IPS DF 6.9 (cell line): Measurements from ENCODE around the gene OPN5.
"Not testable (repeated sequence)": the region's sequence is repeated elsewhere in the genome, so short reads cannot be mapped to it uniquely, and the experiment has no call there.

Experiments used
- DNase-seq: peaks from one replicate; pipeline ENCODE4 v3.0.0-alpha.2; 2013; ENCODE audit warnings: low read depth, low spot score
- H3K27ac ChIP-seq: one replicate; pipeline ENCODE4 v1.5.1; 2013; ENCODE audit warnings: low read length, control low read depth
- H3K27me3 ChIP-seq: 2 replicates; pipeline ENCODE4 v1.6.1; 2013; ENCODE audit warnings: mild to moderate bottlenecking, low read length; ENCODE audit not compliant: control insufficient read depth, insufficient read depth
- H3K36me3 ChIP-seq: 2 replicates; pipeline ENCODE4 v1.6.1; 2013; ENCODE audit warnings: low read length; ENCODE audit not compliant: control insufficient read depth, insufficient read depth
- H3K4me1 ChIP-seq: 2 replicates; pipeline ENCODE4 v1.6.1; 2013; ENCODE audit warnings: low read length; ENCODE audit not compliant: control insufficient read depth, insufficient read depth
- H3K4me3 ChIP-seq: 2 replicates; pipeline ENCODE4 v1.5.1; 2013; ENCODE audit warnings: mild to moderate bottlenecking, low read length
- H3K9me3 ChIP-seq: 2 replicates; pipeline ENCODE4 v1.6.1; 2013; ENCODE audit warnings: low read length, inconsistent platforms; ENCODE audit not compliant: control insufficient read depth, insufficient read depth
- WGBS: extraction: QIAGEN DNeasy Blood & Tissue Kit; methylation state at CpG from one replicate; pipeline ENCODE4 v1.1.7; 2013; ENCODE audit warnings: mixed read lengths, missing lambda C conversion rate; ENCODE audit not compliant: insufficient read length, insufficient coverage; 5-methylcytosine and 5-hydroxymethylcytosine counted together

The OPN5 gene

GRCh38 chr6:47781732-47782131 lies at the start of gene OPN5:
Gene OPN5, plus strand, starts transcription at chr6:47782032. Its CDS starts 35 bp downstream, at chr6:47782067.
- Histone ChIP-seq H3K36me3 (no peaks in the 10 kb centered on the region), H3K4me1 (no peaks in the 10 kb centered on the region; the same call in 1 of the 2 replicates), H3K9me3 (no peaks in the 10 kb centered on the region), H3K27ac (no peak within 1 kb of the TSS), H3K4me3 (no peak within 1 kb of the TSS), H3K27me3 (no peaks in the 10 kb centered on the region)
- no CpG with 5 or more reads among the region's 8 CpGs for WGBS
- DNase-seq = no peak

- no CpG with 5 or more reads among the region's 2 CpGs for WGBS
- H3K4me1 ChIP-seq = peaks cover 2% of the 10 kb centered on the region
- DNase-seq = no peak
- no peaks in the 10 kb centered on the region for H3K9me3 ChIP-seq
- H3K4me3 ChIP-seq = no peak overlapping the region
- no peaks in the 10 kb centered on the region for H3K36me3 ChIP-seq
- H3K27ac ChIP-seq = no peak overlapping the region
- H3K27me3 ChIP-seq = no peaks in the 10 kb centered on the region
Measured at GRCh38 chr6:47733879-47734558, 47.8 kb upstream of the OPN5 start.

- Histone ChIP-seq H3K9me3 (no peaks in the 10 kb centered on the region), H3K27me3 (no peaks in the 10 kb centered on the region), H3K27ac (no peak overlapping the region), H3K36me3 (no peaks in the 10 kb centered on the region), H3K4me3 (no peak overlapping the region), H3K4me1 (peaks cover 2% of the 10 kb centered on the region)
- DNase-seq = no peak
- no CpG with 5 or more reads among the region's 4 CpGs for WGBS
Measured at GRCh38 chr6:47734831-47735481, 46.9 kb upstream of the OPN5 start.

GRCh38 chr6:47736083-47736700 lies 45.6 kb upstream of the OPN5 start:
- DNase-seq = no peak
- H3K27ac ChIP-seq = no peak overlapping the region
- no CpG with 5 or more reads among the region's 7 CpGs for WGBS
- no peaks in the 10 kb centered on the region for H3K27me3 ChIP-seq
- H3K4me3 ChIP-seq = no peak overlapping the region
- H3K9me3 ChIP-seq = no peaks in the 10 kb centered on the region
- no peaks in the 10 kb centered on the region for H3K36me3 ChIP-seq
- peaks cover 2% of the 10 kb centered on the region for H3K4me1 ChIP-seq

- Histone ChIP-seq H3K4me3 (no peak overlapping the region), H3K27ac (no peak overlapping the region), H3K4me1 (peaks cover 2% of the 10 kb centered on the region), H3K9me3 (no peaks in the 10 kb centered on the region), H3K27me3 (no peaks in the 10 kb centered on the region), H3K36me3 (no peaks in the 10 kb centered on the region)
- WGBS = no CpG with 5 or more reads among the region's 2 CpGs
- no peak for DNase-seq
Measured at GRCh38 chr6:47737406-47737805, 44.4 kb upstream of the OPN5 start.

GRCh38 chr6:47740714-47741113 lies 41.1 kb upstream of the OPN5 start:
- Histone ChIP-seq H3K4me3 (no peak overlapping the region), H3K27ac (no peak overlapping the region), H3K36me3 (no peaks in the 10 kb centered on the region), H3K4me1 (no peaks in the 10 kb centered on the region), H3K27me3 (no peaks in the 10 kb centered on the region), H3K9me3 (no peaks in the 10 kb centered on the region)
- WGBS = no CpG with 5 or more reads among the region's 1 CpG
- no peak for DNase-seq

- DNase-seq = no peak
- no peak overlapping the region for H3K4me3 ChIP-seq
- no peaks in the 10 kb centered on the region for H3K36me3 ChIP-seq
- WGBS = no CpG with 5 or more reads among the region's 2 CpGs
- H3K9me3 ChIP-seq = no peaks in the 10 kb centered on the region
- no peaks in the 10 kb centered on the region for H3K27me3 ChIP-seq
- H3K27ac ChIP-seq = no peak overlapping the region
- no peaks in the 10 kb centered on the region for H3K4me1 ChIP-seq
Measured at GRCh38 chr6:47741807-47742206, 40.0 kb upstream of the OPN5 start.

- Histone ChIP-seq H3K4me3 (no peak overlapping the region), H3K9me3 (no peaks in the 10 kb centered on the region), H3K36me3 (no peaks in the 10 kb centered on the region), H3K4me1 (no peaks in the 10 kb centered on the region), H3K27me3 (no peaks in the 10 kb centered on the region), H3K27ac (no peak overlapping the region)
- no peak for DNase-seq
Measured at GRCh38 chr6:47743744-47744143, 38.1 kb upstream of the OPN5 start.

GRCh38 chr6:47745269-47745668 lies 36.6 kb upstream of the OPN5 start:
- no CpG with 5 or more reads among the region's 3 CpGs for WGBS
- H3K4me3 ChIP-seq, H3K27me3 ChIP-seq, H3K36me3 ChIP-seq, H3K4me1 ChIP-seq, H3K9me3 ChIP-seq, H3K27ac ChIP-seq, DNase-seq: not testable (repeated sequence)

GRCh38 chr6:47749757-47750156 lies 32.1 kb upstream of the OPN5 start:
- DNase-seq = no peak
- H3K36me3 ChIP-seq = no peaks in the 10 kb centered on the region
- H3K27ac ChIP-seq = no peak overlapping the region
- H3K4me3 ChIP-seq = no peak overlapping the region
- H3K27me3 ChIP-seq = no peaks in the 10 kb centered on the region
- no CpG with 5 or more reads among the region's 1 CpG for WGBS
- no peaks in the 10 kb centered on the region for H3K9me3 ChIP-seq
- no peaks in the 10 kb centered on the region for H3K4me1 ChIP-seq
